Activated B cell treated with CpG ODN at 0.5 μM for 24 hours (primary cell): ENCODE measurements around the gene NXF1. TPM values are rescaled to one million over a fixed set of nuclear protein-coding genes. Genes with fewer than 3 reads are reported as not detected.
A peak's percentile ranks its signal among the peaks of the same experiment; 100 is the strongest.

Source experiments
- ATAC-seq: fragments of 200-7000 bp; cut with Tn5 transposase; one replicate; pipeline ENCODE4 v1.10.0; 2021; ENCODE audit warnings: low read depth, mild to moderate bottlenecking, moderate library complexity
- CTCF ChIA-PET: fragments of 350-600 bp; sonication (Branson Sonifier 250); formaldehyde crosslinking; loops from one replicate; lab custom pipeline; 2021; ENCODE audit warnings: antibody characterized with exemption; lab: Charles Lee
- POLR2A ChIA-PET: fragments of 350-600 bp; sonication (Branson Sonifier 250); formaldehyde crosslinking; loops from one replicate; lab custom pipeline; 2021; ENCODE audit warnings: antibody characterized with exemption; lab: Charles Lee
- DNase-seq: peaks from one replicate; pipeline ENCODE4 v3.0.0; 2022
- H3K27ac Mint-ChIP-seq: one replicate; pipeline ENCODE4 v1.8.0; 2020; ENCODE audit warnings: mixed read lengths
- H3K27me3 Mint-ChIP-seq: one replicate; pipeline ENCODE4 v1.8.0; 2021; ENCODE audit warnings: mixed read lengths
- H3K36me3 Mint-ChIP-seq: one replicate; pipeline ENCODE4 v1.8.0; 2021; ENCODE audit warnings: low read depth, mixed read lengths
- H3K4me1 Mint-ChIP-seq: one replicate; pipeline ENCODE4 v1.8.0; 2021; ENCODE audit warnings: mixed read lengths
- H3K4me3 Mint-ChIP-seq: one replicate; pipeline ENCODE4 v1.8.0; 2020; ENCODE audit warnings: mild to moderate bottlenecking, mixed read lengths
- H3K9me3 Mint-ChIP-seq: one replicate; pipeline ENCODE4 v1.8.0; 2020; ENCODE audit warnings: mixed read lengths
- CTCF ChIP-seq: fragments of 200-600 bp; IDR thresholded peaks from one replicate; pipeline ENCODE4 v1.8.0; 2022; ENCODE audit warnings: antibody characterized with exemption, mild to moderate bottlenecking
- intact Hi-C: fragments of 100-400 bp; cut with micrococcal nuclease; formaldehyde crosslinking; loops from one replicate; pipeline ENCODE4 v1.15.1; 2024
- total RNA-seq: library from RNA; stranded (reverse); gene quantifications from 2 replicates; pipeline ENCODE4 v1.2.3, GENCODE V29; 2022

NXF1 gene
- total RNA-seq, 1 donor from 2014 or later, result 89.1 TPM

DNA sequence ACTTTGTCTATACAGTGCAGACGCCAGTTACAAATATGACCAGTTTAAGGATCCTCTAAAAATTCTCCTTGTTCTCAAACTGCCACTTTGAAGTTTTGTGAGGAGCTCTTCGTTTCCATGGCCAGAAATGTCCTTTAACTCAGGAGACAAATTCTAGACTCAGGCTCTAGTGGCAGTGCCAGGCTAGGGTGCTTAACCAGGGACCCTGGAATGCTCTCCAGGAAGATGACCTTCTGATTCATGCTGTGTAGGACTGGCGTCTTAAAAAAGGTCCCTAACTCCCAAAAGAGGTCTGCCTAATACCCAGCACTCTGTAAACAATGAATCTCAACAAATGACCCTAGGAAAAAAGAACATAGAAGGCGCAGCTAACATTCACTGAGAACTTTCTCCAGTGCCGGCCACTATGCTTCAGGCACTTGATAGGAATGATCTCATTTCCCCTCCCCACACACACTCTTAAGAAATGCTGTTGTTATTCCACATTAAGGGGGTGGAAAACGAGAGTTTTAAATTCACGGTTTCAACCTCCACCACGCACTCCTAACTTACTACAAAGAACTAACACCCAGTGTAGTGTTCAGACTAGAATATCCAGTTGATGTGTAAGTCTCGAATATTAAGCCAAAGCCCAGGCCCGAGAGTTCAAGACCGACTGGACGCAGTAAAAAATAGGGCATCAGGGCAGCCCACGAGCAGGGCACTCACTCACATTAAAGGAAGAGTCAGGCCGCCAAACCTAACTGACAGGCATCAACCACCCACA lies 747 bp downstream of the NXF1 start:
- TF ChIP-seq CTCF, result no peak
- Mint-ChIP-seq H3K4me3 (peak overlapping the region; percentile 96), H3K9me3 (no peaks in the 10 kb centered on the region), H3K4me1 (peaks cover 36% of the 10 kb centered on the region), H3K27ac (peak overlapping the region; percentile 86), H3K36me3 (peaks cover 46% of the 10 kb centered on the region), H3K27me3 (no peaks in the 10 kb centered on the region)
- ChIA-PET CTCF (no interaction called here), POLR2A (interaction anchor here (0.6 to 5.5 kb wide), 14 partner anchors 10 to 140 kb away, joined by 3 to 123 read pairs (median 8); partner anchors contain the start of genes C11orf98, CSKMT, HNRNPUL2 and POLR2G)
- intact Hi-C loops, result loop anchor here (1.0 to 2.0 kb wide), 9 partner anchors 12 to 76 kb away; partner anchors contain the start of genes POLR2G, SLC3A2, TAF6L and TMEM179B
- DNase-seq (no peak), ATAC-seq (peak; percentile 13)

GRCh38 chr11:62801071-62801470 lies 4.2 kb downstream of the NXF1 start:
- Mint-ChIP-seq H3K4me3 (no peak overlapping the region), H3K27me3 (no peaks in the 10 kb centered on the region), H3K36me3 (peaks cover 76% of the 10 kb centered on the region), H3K4me1 (peaks cover 28% of the 10 kb centered on the region), H3K27ac (no peak overlapping the region), H3K9me3 (no peaks in the 10 kb centered on the region)
- POLR2A ChIA-PET, result interaction anchor here (0.5 to 3.4 kb wide), 15 partner anchors 8 to 80 kb away, joined by 3 to 23 read pairs (median 4); partner anchors contain the start of genes SLC3A2, STX5, TEX54 and TMEM179B
- ATAC-seq, result no peak
- no peak for DNase-seq
- CTCF ChIA-PET, result interaction anchor here (1.2 kb wide), 1 partner anchor 15 kb away, joined by 4 read pairs; no protein-coding TSS in a partner anchor
- intact Hi-C loops, result no loop called here
- no peak for TF ChIP-seq CTCF

DNA sequence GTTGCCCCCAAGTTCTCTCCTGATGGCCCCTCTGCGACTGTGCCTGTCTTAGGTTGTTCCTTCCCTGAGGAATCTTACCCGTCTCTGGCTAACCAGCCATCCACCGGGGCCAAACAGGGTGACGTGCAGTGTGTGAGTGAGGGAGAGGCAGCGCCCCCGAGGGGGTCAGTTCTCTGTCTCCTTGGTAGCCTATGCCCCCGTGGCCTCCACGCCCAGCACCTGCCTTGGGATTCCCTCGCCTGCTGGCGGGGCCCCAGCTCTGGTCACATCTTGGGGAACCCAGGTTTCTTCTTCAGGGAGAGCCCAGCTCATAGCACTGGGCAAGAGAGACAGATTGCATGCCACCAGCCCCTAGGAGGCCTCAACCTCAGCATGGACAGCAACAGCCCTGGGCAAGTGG lies 5.8 kb downstream of the NXF1 start:
- Mint-ChIP-seq H3K36me3 (peaks cover 87% of the 10 kb centered on the region), H3K27me3 (no peaks in the 10 kb centered on the region), H3K4me3 (no peak overlapping the region), H3K4me1 (peaks cover 19% of the 10 kb centered on the region), H3K9me3 (no peaks in the 10 kb centered on the region), H3K27ac (no peak overlapping the region)
- ATAC-seq (no peak), DNase-seq (no peak)
- TF ChIP-seq CTCF, result no peak
- intact Hi-C loops, result no loop called here
- ChIA-PET POLR2A (interaction anchor here (0.6 to 3.4 kb wide), 3 partner anchors 41 to 91 kb away, joined by 4 to 23 read pairs (median 4); partner anchors contain the start of genes HNRNPUL2 and WDR74), CTCF (no interaction called here)

DNA sequence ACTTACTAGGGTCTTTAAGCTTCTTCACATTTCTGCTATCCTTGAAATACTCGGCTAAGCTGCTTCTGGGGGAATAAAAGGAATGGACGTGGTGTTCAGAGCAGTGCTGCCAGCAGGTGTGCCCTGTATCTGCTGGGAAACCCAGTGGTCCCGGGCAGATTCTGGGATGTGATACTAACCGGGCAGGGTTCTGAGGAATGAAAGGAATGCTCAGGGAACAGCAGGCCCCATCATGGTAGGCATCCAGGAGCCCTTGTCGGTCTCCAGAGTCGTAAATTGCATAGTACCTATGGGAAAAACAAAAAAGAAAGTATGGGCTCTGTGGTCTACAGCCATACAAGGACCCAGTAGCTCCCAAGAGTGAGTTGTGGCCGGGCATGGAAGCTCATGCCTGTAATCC lies 9.0 kb downstream of the NXF1 start:
- ChIA-PET POLR2A (interaction anchor here (0.6 to 2.5 kb wide), 10 partner anchors 9 to 1185 kb away, joined by 3 to 16 read pairs (median 4); partner anchors contain the start of genes NXF1, STX5, TEX54 and TMEM179B), CTCF (interaction anchor here (2.4 kb wide), 1 partner anchor 10 kb away, joined by 7 read pairs; no protein-coding TSS in a partner anchor)
- TF ChIP-seq CTCF, result no peak
- DNase-seq, result no peak
- no peaks in the 10 kb centered on the region for H3K9me3 Mint-ChIP-seq
- no peak for ATAC-seq
- no peaks in the 10 kb centered on the region for H3K27me3 Mint-ChIP-seq
- peaks cover 82% of the 10 kb centered on the region for H3K36me3 Mint-ChIP-seq
- intact Hi-C loops, result no loop called here
- H3K4me1 Mint-ChIP-seq, result peaks cover 11% of the 10 kb centered on the region
- H3K27ac Mint-ChIP-seq, result no peak overlapping the region
- no peak overlapping the region for H3K4me3 Mint-ChIP-seq
